ENCODE data around the gene RLBP1. TPM values are rescaled to one million over a fixed set of nuclear protein-coding genes. Genes with fewer than 3 reads are reported as not detected.

Gene RLBP1
- total RNA-seq, 6 experiments from 2014 or later: not detected

GRCh38 chr15:89177116-89177515, 44.3 kb downstream of the RLBP1 start:
- ATAC-seq: no peak
- no peaks in the 10 kb centered on the region for H3K4me1 ChIP-seq
- H3K27me3 ChIP-seq: no peaks in the 10 kb centered on the region
- 82% methylated on average over 11 of the region's 12 CpGs for WGBS (ENCODE audit: insufficient coverage, low coverage, low lambda C conversion rate, missing lambda C conversion rate)
- peaks cover 0 to 71% (median 43%) of the 10 kb centered on the region in 4 donors for H3K36me3 ChIP-seq
- H3K9me3 ChIP-seq: no peaks in the 10 kb centered on the region
- intact Hi-C loops (cut with DNase I): loop anchor here in 1 of 2 donors (5.0 kb wide), 1 partner anchor 120 kb away; no protein-coding TSS in a partner anchor
- DNase-seq: no peak
- TF ChIP-seq CTCF (IDR thresholded peaks at IDR 0.05): no peak
- no peak for TF ChIP-seq POLR2A (IDR thresholded peaks at IDR 0.05)
- no peak overlapping the region for H3K27ac ChIP-seq
- H3K4me3 ChIP-seq: no peak overlapping the region

- Histone ChIP-seq H3K36me3 (peaks cover 0 to 64% (median 43%) of the 10 kb centered on the region in 4 donors), H3K4me1 (no peaks in the 10 kb centered on the region), H3K27me3 (no peaks in the 10 kb centered on the region), H3K9me3 (no peaks in the 10 kb centered on the region), H3K27ac (no peak overlapping the region), H3K4me3 (no peak overlapping the region)
- ATAC-seq: peak in 3 of 4 donors; percentile 6 to 38 (median 10)
- TF ChIP-seq POLR2A (IDR thresholded peaks at IDR 0.05) (no peak), CTCF (IDR thresholded peaks at IDR 0.05) (no peak)
- intact Hi-C loops (cut with DNase I): loop anchor here in 1 of 2 donors (5.0 kb wide), 1 partner anchor 118 kb away; no protein-coding TSS in a partner anchor
- no peak for DNase-seq
- 34% methylated on average over 6 of the region's 13 CpGs for WGBS (ENCODE audit: insufficient coverage, low coverage, low lambda C conversion rate, missing lambda C conversion rate)
Observed at GRCh38 chr15:89175617-89176191, 45.7 kb downstream of the RLBP1 start.

- intact Hi-C loops (cut with DNase I): no loop called here
- Histone ChIP-seq H3K27me3 (no peaks in the 10 kb centered on the region), H3K4me1 (no peaks in the 10 kb centered on the region), H3K9me3 (no peaks in the 10 kb centered on the region), H3K36me3 (peaks cover 0 to 59% (median 40%) of the 10 kb centered on the region in 4 donors), H3K27ac (no peak overlapping the region), H3K4me3 (no peak overlapping the region)
- DNase-seq: no peak
- ATAC-seq: no peak
- 49% methylated on average over 5 of the region's 5 CpGs for WGBS (ENCODE audit: insufficient coverage, low coverage, low lambda C conversion rate, missing lambda C conversion rate)
- TF ChIP-seq POLR2A (IDR thresholded peaks at IDR 0.05) (no peak), CTCF (IDR thresholded peaks at IDR 0.05) (no peak)
Observed at GRCh38 chr15:89174476-89174875, 46.9 kb downstream of the RLBP1 start.

- peaks cover 0 to 44% (median 29%) of the 10 kb centered on the region in 4 donors for H3K36me3 ChIP-seq
- no peaks in the 10 kb centered on the region for H3K4me1 ChIP-seq
- TF ChIP-seq CTCF (IDR thresholded peaks at IDR 0.05) (no peak), POLR2A (IDR thresholded peaks at IDR 0.05) (no peak)
- intact Hi-C loops (cut with DNase I): no loop called here
- 53% methylated on average over 2 of the region's 2 CpGs for WGBS (ENCODE audit: insufficient coverage, low coverage, low lambda C conversion rate, missing lambda C conversion rate)
- no peaks in the 10 kb centered on the region for H3K9me3 ChIP-seq
- no peaks in the 10 kb centered on the region for H3K27me3 ChIP-seq
- no peak overlapping the region for H3K27ac ChIP-seq
- H3K4me3 ChIP-seq: no peak overlapping the region
- ATAC-seq (no peak), DNase-seq (no peak)
Observed at GRCh38 chr15:89172921-89173320, 48.5 kb downstream of the RLBP1 start.

Measured in right lobe of liver (tissue), 6 donors.